GM18870 (cell line): ENCODE data around the gene TRAPPC8.
"Not testable (repeated sequence)": the region's sequence is repeated elsewhere in the genome, so short reads cannot be mapped to it uniquely, and the experiment has no call there.

Experiments
- ATAC-seq: cut with Tn5 transposase; IDR thresholded peaks from one replicate; pipeline ENCODE4 v1.9.1; 2021; ENCODE audit warnings: moderate library complexity; ENCODE audit not compliant: unreplicated experiment

The TRAPPC8 gene

GRCh38 chr18:31942999-31943877, at the start of gene TRAPPC8:
Gene TRAPPC8 (minus strand): TSS chr18:31943128. CDS start chr18:31942764, 364 bp downstream.
- ATAC-seq, result peak; percentile 83

GRCh38 chr18:31990823-31991222, 47.9 kb upstream of the TRAPPC8 start:
- peak; percentile 97 for ATAC-seq

GRCh38 chr18:31983976-31984375, 41.0 kb upstream of the TRAPPC8 start:
- no peak for ATAC-seq

GRCh38 chr18:31983020-31983419, 40.1 kb upstream of the TRAPPC8 start:
- no peak for ATAC-seq

- no peak for ATAC-seq
These were observed 37.9 kb upstream of the TRAPPC8 start for GRCh38 chr18:31980863-31981262.

- ATAC-seq, result no peak
These were observed 36.8 kb upstream of the TRAPPC8 start for GRCh38 chr18:31979714-31980113.

- ATAC-seq, result no peak
These were observed 35.7 kb upstream of the TRAPPC8 start for GRCh38 chr18:31978616-31979015.

GRCh38 chr18:31977270-31977872, 34.4 kb upstream of the TRAPPC8 start:
- no peak for ATAC-seq

GRCh38 chr18:31976242-31976641, 33.3 kb upstream of the TRAPPC8 start:
- ATAC-seq, result no peak

GRCh38 chr18:31973929-31974546, 31.1 kb upstream of the TRAPPC8 start:
- ATAC-seq, result no peak

- ATAC-seq, result no peak
These were observed 27.7 kb upstream of the TRAPPC8 start for GRCh38 chr18:31970617-31971016.

- ATAC-seq, result no peak
These were observed 22.5 kb upstream of the TRAPPC8 start for GRCh38 chr18:31965316-31965970.

GRCh38 chr18:31957728-31958127, 14.8 kb upstream of the TRAPPC8 start:
- ATAC-seq, result no peak

- ATAC-seq, result no peak
These were observed 11.4 kb upstream of the TRAPPC8 start for GRCh38 chr18:31954349-31954748.

GRCh38 chr18:31953699-31954098, 10.8 kb upstream of the TRAPPC8 start:
- ATAC-seq, result not testable (repeated sequence)

- no peak for ATAC-seq
These were observed 9.3 kb upstream of the TRAPPC8 start for GRCh38 chr18:31952223-31952622.

- ATAC-seq, result no peak
These were observed 7.7 kb upstream of the TRAPPC8 start for GRCh38 chr18:31950583-31950982.

- not testable (repeated sequence) for ATAC-seq
These were observed 5.4 kb upstream of the TRAPPC8 start for GRCh38 chr18:31948349-31948748.

GRCh38 chr18:31946305-31947046, 3.5 kb upstream of the TRAPPC8 start:
- no peak for ATAC-seq
